Measurements from ENCODE around the gene ASIC1.

DNA sequence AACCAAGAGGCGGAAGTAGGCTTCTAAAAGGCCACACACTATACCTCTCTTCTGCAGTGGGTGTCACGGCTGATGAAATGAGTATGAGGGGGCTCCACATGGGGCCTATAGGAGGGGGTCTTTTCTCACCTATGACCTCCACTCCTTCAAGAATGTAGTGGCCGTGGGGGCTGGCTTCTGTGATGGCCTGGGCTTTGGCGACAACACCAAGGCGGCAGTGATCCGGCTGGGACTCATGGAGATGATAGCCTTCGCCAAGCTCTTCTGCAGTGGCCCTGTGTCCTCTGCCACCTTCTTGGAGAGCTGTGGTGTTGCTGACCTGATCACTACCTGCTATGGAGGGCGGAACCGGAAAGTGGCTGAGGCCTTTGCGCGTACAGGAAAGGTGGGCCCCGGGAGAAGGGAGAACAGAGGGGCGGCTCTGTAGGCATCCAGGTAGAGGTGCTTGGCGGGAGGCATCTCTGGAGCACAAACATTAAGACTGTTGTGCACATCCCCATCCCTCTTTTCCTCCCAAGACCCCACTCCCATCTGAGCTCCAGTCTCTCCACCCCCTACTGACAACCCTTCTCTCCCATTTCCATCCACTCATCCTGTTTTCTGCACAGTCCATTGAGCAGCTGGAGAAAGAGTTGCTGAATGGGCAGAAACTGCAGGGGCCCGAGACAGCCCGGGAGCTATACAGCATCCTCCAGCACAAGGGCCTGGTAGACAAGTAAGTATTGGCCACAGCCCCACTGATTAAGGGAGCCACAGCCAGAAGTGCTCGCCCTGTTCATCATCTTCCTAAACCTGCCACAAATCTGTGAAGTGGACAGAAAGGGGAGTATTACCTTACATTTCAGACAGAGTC, 50.2 kb downstream of the ASIC1 start:
- TF ChIP-seq CTCF (conservative IDR thresholded peaks at IDR 0.05) (no peak), ZFX (IDR thresholded peaks at IDR 0.05) (no peak)
